Erythroblast (primary cell): ENCODE results near the gene WASF3.

Experiments
- GATA1 ChIP-seq: IDR thresholded peaks from 2 replicates; pipeline ENCODE4 v1.6.1; 2011; ENCODE audit warnings: low read depth, mild to moderate bottlenecking, control low read depth, low read length, moderate library complexity
- POLR2A ChIP-seq: IDR thresholded peaks from 2 replicates; pipeline ENCODE4 v1.6.1; 2011; ENCODE audit warnings: mild to moderate bottlenecking, low read length

GRCh38 chr13:26538363-26539317 is 18.8 kb upstream of the WASF3 start:
- TF ChIP-seq POLR2A (no peak), GATA1 (no peak)
